NCI-H1048 (cell line): ENCODE measurements around the gene KRT14.
A peak's percentile ranks its signal among the peaks of the same experiment; 100 is the strongest.
"Not testable (repeated sequence)": the region's sequence is repeated elsewhere in the genome, so short reads cannot be mapped to it uniquely, and the experiment has no call there.

Experiments used
- DNase-seq: peaks from one replicate; lab custom pipeline; 2025; lab: John Stamatoyannopoulos, UW

The KRT14 gene

DNA sequence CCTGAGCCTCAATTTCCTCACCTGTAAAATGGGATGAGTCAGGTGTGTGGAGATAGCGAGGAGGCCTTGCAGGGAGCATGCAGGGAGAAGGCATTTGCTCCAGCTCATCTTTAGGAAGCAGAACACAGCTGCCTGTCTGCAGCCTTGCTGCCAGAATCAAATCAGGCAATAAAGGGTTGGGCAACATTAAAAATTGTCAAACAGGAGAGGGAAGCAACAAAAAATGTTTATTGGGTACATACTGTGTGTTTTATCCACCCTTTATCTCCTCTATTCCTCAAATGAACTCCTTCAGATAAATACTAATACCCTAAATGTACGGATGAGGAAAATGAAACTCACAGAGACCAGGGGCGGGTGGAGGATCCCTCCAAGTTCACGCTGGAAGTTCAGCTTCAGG is 13.6 kb upstream of the KRT14 start:
- no peak for DNase-seq

DNA sequence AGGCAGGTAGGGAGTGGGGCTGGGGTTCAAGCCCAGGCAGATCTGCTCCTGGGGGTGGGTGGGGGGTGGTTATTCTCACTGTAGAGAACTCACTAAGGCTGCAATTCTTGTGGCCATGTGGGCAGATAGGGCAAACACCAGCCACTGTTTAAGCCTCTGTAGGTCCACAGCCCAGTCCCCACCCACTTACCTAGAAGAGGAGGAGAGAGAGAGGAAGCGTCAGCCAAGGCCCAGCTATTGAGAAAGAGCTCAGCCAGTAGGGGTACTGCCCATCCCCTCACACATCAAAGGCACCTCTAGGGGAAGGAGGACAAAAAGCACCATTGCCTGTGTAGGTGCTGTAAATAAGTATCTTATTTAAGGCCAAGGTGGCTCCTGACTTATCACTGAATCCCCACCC is 13.0 kb upstream of the KRT14 start:
- no peak for DNase-seq

DNA sequence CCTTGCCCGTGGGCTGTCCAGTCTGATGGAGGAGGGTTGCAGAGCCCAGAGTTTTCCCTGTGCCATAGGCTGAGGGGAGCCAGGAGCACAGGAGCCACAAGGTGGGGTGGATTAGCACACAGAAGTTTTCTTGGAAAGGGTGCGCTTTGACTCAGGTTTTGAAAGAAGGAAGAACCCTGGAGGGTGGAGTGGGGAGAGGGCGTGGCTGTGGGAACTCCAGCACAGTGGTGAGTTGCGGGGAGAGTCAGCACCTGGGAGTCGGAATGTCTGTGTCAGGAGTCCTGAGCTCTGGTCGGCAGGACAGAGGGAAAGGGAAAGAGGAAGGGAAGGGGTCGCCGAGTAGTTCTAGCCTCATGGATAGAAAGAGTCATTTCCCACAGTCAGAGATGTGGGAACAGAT is 8.9 kb upstream of the KRT14 start:
- DNase-seq = no peak

- DNase-seq = no peak
These were observed 7.7 kb upstream of the KRT14 start for GRCh38 chr17:41594363-41594915.

DNA sequence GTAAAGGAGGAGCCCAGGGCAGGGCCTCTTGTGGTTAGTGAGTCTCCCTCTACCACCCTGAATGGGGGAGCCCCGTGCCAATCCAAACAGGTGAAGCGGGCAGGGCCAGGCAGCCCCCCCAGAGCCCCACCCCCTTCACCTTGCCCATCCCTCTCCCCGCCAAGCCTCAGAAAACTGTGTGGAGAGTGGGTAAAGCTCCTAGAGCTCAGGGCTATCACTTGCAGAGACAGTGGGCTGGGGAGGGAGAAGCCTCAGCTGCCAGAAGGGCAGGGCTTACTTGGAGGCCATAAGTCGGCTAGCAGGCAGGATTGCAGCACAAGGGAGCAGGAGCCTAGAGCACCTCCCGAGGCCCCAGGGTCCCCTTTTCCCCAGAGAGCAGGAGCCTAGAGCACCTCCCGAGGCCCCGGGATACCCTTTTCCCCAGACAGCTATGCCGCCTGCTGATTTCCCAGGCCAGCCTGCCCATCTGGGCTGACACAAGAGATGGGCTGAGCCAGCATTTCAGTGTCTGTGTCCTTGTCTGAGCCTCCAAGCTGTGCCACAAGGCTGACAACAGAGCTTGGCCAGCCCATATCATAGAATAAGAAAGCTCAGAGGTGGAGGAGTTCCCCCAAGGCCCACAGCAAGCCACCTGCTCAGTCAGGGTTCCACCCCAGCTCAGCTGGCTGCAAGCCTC is 6.7 kb upstream of the KRT14 start:
- no peak for DNase-seq

GRCh38 chr17:41592601-41593305 is 6.1 kb upstream of the KRT14 start:
- DNase-seq = no peak

DNA sequence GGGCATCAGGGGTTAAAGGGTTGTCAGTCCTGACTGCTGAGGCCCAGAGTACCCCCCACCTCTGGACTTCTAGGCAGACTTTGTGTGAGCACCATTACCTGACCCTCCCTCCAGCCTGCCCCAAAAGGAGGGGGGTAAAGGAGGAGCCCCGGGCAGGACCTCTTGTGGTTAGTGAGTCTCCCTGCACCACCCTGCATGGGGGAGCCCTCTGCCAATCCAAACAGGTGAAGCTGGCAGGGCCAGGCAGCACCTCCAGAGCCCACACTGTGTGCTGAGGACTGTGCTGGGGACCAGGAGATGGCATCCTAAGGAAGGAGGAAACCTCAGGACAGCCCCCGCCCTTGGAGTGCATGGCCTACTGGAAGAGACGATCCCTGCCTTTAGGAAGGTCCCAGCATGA is 2.6 kb upstream of the KRT14 start:
- DNase-seq = no peak

DNA sequence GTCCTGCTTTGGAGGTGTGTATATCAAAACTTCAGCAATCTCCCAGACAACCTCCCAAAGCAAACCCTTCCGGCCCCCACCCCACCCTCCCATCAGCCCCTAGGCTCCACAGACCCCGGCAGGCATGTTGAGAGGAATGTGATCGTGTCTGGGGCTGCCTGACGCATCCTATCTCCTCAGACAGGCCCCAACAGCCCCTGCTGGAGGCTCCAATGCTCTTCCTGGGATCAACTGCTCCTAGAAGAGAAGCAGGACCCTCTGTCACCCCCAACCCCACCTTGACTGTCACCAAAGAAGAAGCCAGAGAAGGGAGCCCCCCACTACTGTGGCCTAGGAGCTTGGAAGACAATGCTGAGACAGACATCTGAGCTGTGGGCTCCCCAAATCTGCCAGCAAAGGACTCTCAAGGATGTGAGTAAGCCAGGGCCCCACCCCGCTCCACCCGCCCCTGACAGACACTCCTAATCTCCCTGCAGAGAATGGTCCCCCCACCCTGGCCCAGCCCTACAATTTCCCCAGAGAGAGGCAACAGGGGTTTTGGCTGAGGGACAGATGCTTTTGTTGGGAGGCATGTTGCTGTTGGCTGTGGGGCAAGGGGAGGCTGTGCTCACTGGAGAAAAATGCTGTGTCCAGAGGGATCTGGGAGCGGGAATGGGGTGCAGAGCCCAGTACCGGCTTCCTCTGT is 1.6 kb upstream of the KRT14 start:
- no peak for DNase-seq

GRCh38 chr17:41585301-41586056 is 1.2 kb downstream of the KRT14 start:
- DNase-seq = no peak

DNA sequence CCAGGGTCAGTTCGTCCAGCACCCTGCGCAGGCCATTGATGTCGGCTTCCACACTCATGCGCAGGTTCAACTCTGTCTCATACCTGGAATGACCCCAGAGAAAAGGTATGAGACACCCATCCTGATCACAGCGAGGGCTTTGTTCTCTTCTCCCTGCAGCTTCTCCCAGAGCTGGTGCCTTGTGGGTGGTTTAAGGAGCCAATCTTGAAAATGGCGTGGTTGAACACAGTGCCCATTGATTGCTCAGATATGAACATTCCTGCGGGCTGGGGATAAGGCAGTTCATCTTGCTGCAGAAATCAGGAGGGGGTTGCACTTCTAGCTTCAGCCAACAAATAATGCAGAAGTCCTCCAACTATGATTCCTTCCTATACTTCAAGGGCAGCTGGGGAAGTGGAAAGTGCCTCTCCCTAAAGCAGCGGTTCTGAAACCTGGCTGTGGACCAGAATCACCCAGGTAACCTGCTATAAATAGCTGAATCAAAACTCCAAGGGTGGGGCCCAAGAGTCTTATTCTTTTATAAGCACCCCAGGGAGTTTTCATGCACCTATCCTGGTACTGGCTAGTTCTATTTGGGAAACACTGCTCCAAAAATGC is 2.3 kb downstream of the KRT14 start:
- DNase-seq = not testable (repeated sequence)

DNA sequence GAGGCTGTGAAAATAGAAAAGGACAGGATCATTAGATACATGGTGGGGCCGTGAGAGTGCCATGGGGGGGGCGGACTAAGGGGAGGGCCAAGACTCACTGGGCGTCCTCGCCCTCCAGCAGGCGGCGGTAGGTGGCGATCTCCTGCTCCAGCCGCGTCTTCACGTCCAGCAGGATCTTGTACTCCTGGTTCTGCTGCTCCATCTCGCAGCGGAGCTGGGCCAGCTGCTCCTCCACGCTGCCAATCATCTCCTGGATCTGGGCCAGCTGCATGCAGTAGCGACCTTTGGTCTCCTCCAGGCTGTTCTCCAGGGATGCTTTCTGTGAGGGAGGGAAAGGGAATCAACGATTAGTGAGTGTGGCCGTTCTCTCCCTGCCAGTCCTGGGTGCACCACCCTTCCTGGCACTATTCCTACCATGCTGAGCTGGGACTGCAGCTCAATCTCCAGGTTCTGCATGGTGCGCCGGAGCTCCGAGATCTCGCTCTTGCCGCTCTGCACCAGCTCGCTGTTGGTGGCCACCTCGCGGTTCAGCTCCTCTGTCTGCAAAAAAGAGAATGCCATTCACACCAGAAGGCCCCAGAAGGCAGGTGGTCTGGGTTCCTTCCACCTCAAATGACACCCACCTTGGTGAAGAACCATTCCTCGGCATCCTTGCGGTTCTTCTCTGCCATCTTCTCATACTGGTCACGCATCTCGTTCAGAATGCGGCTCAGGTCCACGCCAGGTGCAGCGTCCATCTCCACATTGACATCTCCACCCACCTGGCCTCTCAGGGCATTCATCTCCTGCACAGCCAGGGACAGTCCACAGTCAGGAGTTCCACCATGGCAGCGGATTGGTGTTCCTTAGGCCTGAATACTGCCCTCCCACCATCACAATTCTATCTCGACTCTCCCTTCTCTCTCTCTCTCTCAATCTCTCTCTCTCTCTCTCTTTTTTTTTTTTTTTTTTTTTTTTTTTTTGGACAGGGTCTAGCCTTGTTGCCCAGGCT is 3.3 kb downstream of the KRT14 start:
- DNase-seq = no peak

DNA sequence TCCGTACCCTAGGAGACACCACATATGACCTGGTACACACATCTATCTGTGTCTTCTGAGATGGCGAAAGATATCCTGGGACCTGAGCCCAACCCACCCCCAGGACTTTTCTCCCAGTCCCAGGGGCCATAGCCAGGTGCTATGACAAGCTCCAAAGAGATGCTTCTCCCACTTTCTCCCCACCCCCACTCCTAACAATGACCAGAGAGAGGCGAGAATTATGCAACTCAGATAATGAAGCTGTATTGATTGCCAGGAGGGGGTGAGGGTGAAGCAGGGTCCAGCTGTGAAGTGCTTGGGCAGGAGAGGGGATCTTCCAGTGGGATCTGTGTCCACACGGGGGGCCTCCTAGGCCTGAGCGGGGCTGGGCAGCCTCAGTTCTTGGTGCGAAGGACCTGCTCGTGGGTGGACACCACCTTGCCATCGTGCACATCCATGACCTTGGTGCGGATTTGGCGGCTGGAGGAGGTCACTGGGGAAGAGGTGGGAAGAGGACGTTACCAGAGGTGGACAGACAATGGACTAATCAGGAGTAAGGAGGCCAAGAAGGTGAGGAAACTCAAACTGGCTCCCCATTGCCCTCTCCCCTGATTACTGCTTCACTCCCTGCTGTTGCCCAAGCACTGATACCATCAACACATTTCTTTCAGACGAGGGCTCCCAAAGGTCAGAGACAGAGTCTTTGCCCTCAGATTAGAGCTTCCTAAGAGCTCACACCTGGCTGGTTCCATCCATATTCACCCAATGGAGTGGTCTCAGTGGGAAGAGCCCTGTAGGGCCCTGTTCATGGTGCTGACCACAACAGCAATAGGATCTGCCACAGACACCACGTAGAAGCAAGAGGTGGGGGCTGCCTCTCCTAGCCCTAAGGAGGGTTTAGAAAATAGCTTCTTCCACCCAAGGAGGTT is 4.4 kb downstream of the KRT14 start:
- not testable (repeated sequence) for DNase-seq

GRCh38 chr17:41581366-41582060 is 5.2 kb downstream of the KRT14 start:
- no peak for DNase-seq

- no peak for DNase-seq
These were observed 5.9 kb downstream of the KRT14 start for GRCh38 chr17:41580687-41581365.

- no peak for DNase-seq
These were observed 6.5 kb downstream of the KRT14 start for GRCh38 chr17:41580244-41580575.

- DNase-seq = peak; percentile 46
These were observed 7.0 kb downstream of the KRT14 start for GRCh38 chr17:41579484-41580243.

DNA sequence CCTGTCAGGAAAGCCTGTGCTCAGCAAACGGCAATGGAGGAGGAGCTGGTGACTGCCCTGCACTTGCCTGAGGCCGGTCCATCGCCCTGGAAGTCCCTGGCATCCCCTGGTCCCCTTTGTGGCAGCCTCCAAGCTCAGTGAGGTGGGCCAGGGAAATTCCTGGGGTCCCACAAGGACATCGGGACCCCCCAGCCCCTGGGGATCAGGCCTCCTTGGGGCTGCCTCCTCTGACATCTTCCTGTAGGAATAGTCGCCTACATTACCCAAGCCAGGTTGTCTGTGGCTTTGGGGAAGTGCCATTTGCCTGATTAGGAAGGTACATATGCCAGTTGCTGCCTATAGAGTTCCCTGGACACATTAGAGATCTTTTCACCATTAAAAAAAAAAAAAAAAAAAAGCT is 7.7 kb downstream of the KRT14 start:
- no peak for DNase-seq

DNA sequence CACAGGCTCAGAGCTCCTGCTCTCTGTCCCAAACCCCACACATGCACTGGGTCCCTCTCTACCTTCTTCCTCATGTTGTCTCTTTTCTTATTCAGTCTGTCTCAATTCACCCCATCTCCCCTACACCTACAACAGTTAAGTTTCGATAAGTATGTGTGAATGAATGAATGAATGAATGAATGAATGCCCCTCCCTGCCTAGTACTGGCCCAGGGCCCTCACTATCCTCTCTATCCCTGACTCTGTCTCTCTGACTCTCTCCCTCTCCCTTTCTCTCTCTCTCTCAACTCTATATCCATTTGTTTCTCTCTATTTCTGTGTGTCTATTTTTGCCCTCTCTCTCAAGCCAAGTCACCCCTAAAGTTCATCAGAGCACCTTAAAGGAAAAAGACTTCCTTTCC is 8.2 kb downstream of the KRT14 start:
- no peak for DNase-seq
